Kidney epithelial cell (primary cell): ENCODE measurements around the gene AGPS. TPM values are rescaled to one million over a fixed set of nuclear protein-coding genes. Genes with fewer than 3 reads are reported as not detected.
A peak's percentile ranks its signal among the peaks of the same experiment; 100 is the strongest.

ENCODE experiments used
- DNase-seq: peaks from one replicate; pipeline ENCODE4 v3.0.0-alpha.2; 2010; ENCODE audit warnings: low read depth
- H3K27me3 ChIP-seq: 2 replicates; pipeline ENCODE4 v1.6.0; 2011; ENCODE audit warnings: low read length; ENCODE audit not compliant: control insufficient read depth, insufficient read depth
- H3K36me3 ChIP-seq: 2 replicates; pipeline ENCODE4 v1.5.1; 2011; ENCODE audit warnings: low read length; ENCODE audit not compliant: control insufficient read depth, insufficient read depth
- H3K4me3 ChIP-seq: 2 replicates; pipeline ENCODE4 v1.5.1; 2011; ENCODE audit warnings: low read depth, mild to moderate bottlenecking, control low read depth, low read length
- total RNA-seq: library from RNA; depleted of rRNA; stranded (reverse); fragments of >200 nt; gene quantifications from 2 replicates; pipeline ENCODE4 v1.2.3, GENCODE V29; 2015
- TF ChIP-seq, protein P1 (sequence below): IDR thresholded peaks from 2 replicates; pipeline ENCODE4 v1.5.1; 2011; ENCODE audit warnings: mild to moderate bottlenecking, moderate library complexity, low read length, control low read depth, inconsistent platforms; ENCODE audit not compliant: insufficient read depth, poor library complexity, severe bottlenecking

AGPS gene
- total RNA-seq, 1 donor from 2014 or later = 26.1 TPM

DNA sequence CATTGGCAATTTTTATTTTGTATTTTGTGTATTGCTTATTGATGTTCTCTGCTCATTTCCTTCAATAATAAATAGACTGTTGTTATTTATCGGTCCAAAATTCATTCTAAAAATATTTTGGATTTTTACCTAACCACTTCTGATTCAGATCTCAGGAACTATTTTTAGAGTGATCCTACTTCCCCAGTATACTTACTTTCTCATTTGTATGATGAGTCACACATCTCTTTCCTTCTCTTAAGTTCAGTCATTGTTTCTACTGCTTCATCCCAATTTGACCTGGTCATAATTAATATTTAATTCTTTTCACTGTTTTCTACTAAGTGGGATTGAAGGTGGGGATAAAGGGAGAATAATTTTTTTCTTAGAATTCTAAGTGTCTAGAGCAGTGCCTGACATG is 75.1 kb downstream of the AGPS start:
- no peak overlapping the region for H3K4me3 ChIP-seq
- H3K27me3 ChIP-seq = no peaks in the 10 kb centered on the region
- peak; percentile 21 for DNase-seq
- TF ChIP-seq, protein P1, sequence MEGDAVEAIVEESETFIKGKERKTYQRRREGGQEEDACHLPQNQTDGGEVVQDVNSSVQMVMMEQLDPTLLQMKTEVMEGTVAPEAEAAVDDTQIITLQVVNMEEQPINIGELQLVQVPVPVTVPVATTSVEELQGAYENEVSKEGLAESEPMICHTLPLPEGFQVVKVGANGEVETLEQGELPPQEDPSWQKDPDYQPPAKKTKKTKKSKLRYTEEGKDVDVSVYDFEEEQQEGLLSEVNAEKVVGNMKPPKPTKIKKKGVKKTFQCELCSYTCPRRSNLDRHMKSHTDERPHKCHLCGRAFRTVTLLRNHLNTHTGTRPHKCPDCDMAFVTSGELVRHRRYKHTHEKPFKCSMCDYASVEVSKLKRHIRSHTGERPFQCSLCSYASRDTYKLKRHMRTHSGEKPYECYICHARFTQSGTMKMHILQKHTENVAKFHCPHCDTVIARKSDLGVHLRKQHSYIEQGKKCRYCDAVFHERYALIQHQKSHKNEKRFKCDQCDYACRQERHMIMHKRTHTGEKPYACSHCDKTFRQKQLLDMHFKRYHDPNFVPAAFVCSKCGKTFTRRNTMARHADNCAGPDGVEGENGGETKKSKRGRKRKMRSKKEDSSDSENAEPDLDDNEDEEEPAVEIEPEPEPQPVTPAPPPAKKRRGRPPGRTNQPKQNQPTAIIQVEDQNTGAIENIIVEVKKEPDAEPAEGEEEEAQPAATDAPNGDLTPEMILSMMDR = no peak
- peaks cover 3% of the 10 kb centered on the region for H3K36me3 ChIP-seq

DNA sequence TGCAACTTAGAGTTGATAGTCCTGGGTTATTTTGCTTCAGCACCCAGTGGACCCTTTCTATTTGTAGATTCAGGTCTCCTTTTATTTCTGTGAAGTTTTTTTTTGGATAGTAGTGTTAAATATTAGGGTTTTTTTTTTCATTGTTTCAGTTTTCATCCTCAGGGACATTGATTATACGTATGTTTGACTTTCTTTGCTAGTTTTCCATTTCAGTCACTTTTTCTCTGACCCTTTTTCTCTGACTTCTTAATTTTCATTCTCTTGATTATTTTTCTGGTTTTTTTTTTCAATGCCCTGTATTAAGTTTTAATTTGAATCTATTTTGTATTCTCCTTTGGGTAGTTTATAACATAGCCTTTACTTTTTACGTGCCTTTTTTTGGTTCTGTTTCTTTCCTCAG is 79.4 kb downstream of the AGPS start:
- DNase-seq = no peak
- TF ChIP-seq, protein P1 = no peak
- no peak overlapping the region for H3K4me3 ChIP-seq
- H3K36me3 ChIP-seq = no peaks in the 10 kb centered on the region
- H3K27me3 ChIP-seq = no peaks in the 10 kb centered on the region

DNA sequence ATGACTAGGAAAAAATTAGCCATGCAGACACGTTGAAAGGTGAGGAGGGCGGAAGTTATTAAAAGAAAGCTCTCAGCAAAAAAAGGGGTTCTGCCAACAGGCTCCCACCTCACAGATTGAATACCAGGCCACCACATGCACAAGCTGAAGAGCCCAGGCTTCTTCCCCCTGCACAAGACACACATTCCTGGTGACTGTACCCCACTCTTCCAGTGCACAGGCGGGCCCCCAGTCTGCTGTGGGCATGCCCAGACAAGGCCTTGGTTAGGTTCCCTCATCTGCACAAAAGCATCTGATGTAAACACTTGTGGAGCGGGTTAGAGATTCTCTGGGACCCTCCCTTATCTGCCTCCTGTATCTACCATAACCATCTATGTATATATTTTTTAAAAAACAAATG is 81.7 kb downstream of the AGPS start:
- Histone ChIP-seq H3K36me3 (peaks cover 2% of the 10 kb centered on the region), H3K27me3 (no peaks in the 10 kb centered on the region), H3K4me3 (no peak overlapping the region)
- TF ChIP-seq, protein P1 = no peak
- DNase-seq = no peak

DNA sequence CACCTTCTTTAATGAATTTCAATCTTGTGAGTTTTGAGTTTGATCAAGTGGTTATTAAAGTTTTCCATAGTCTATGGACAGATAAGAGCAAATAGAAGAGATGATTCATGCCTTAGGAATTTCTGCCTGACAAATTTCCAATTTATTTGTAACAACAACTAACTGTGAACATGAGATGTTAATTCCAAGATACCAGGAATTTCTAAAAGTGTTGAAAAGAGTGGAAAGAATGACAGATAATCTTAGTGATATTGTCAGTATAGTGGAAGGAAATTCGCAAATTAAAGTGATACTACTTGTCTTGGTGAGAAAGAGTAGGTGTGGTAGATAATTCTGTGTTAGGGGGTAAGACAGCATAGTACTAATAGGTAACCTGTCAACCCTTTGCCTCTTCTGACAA is 82.4 kb downstream of the AGPS start:
- no peaks in the 10 kb centered on the region for H3K27me3 ChIP-seq
- H3K36me3 ChIP-seq = peaks cover 2% of the 10 kb centered on the region
- TF ChIP-seq, protein P1 = no peak
- no peak for DNase-seq
- H3K4me3 ChIP-seq = no peak overlapping the region

DNA sequence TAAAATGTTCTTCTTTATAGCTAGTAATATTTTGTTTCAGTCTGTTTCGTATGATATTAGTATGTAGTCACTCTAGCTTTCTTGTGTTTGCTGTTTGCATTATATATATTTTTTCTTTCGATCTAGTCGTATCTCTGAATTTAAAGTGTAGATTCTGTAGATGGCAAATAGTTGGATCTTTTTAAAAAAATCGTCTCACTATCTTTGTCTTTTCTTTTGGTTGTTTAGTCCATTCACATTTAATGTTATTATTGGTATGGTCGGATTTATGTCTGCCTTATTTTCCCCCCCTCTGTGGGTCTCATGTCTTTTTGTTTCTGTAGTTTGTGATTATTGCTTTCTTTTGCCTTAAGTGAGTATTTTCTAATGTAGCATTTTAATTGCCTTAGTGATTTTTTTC is 84.3 kb downstream of the AGPS start:
- H3K36me3 ChIP-seq = peaks cover 2% of the 10 kb centered on the region
- H3K27me3 ChIP-seq = no peaks in the 10 kb centered on the region
- no peak overlapping the region for H3K4me3 ChIP-seq
- TF ChIP-seq, protein P1 = no peak
- DNase-seq = no peak

DNA sequence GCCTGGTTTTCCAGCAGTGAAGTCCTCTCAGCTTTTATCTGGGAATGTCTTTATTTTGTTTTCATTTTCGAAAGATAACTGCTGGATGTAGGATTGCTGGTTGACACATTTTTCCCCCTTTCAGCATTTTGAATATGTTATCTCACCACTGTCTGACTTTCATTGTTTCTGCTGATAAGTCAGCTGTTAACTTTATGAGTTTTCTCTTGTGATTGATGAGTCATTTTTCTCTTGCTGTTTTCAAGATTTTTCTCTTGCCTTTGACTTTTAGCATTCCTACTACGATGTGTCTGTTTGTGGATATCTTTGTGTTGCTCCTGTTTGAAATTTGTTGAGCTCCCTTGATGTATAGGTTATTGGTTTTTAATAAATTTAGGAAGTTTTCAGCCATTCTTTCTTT is 85.5 kb downstream of the AGPS start:
- no peak overlapping the region for H3K4me3 ChIP-seq
- H3K36me3 ChIP-seq = peaks cover 2% of the 10 kb centered on the region
- H3K27me3 ChIP-seq = no peaks in the 10 kb centered on the region
- no peak for DNase-seq
- TF ChIP-seq, protein P1 = no peak
